Glutamatergic neuron (in vitro differentiated cells): ENCODE data around the gene PTMA. TPM values are rescaled to one million over a fixed set of nuclear protein-coding genes. Genes with fewer than 3 reads are reported as not detected.

ENCODE experiments used
- DNase-seq: peaks from one replicate; pipeline ENCODE4 v3.0.0; 2022
- H3K27ac Mint-ChIP-seq: one replicate; pipeline ENCODE4 v1.8.0; 2020; ENCODE audit warnings: mild to moderate bottlenecking, mixed read lengths, inconsistent platforms; ENCODE audit not compliant: unreplicated experiment
- H3K27me3 Mint-ChIP-seq: one replicate; pipeline ENCODE4 v1.8.0; 2020; ENCODE audit warnings: mild to moderate bottlenecking, moderate library complexity, mixed read lengths, inconsistent platforms; ENCODE audit not compliant: unreplicated experiment
- H3K36me3 Mint-ChIP-seq: one replicate; pipeline ENCODE4 v1.8.0; 2020; ENCODE audit warnings: mild to moderate bottlenecking, mixed read lengths, inconsistent platforms; ENCODE audit not compliant: unreplicated experiment
- H3K4me1 Mint-ChIP-seq: one replicate; pipeline ENCODE4 v1.8.0; 2020; ENCODE audit warnings: mild to moderate bottlenecking, low read depth, mixed read lengths, inconsistent platforms; ENCODE audit not compliant: unreplicated experiment
- H3K4me3 Mint-ChIP-seq: one replicate; pipeline ENCODE4 v1.8.0; 2020; ENCODE audit warnings: mild to moderate bottlenecking, mixed read lengths, inconsistent platforms; ENCODE audit not compliant: unreplicated experiment
- H3K9me3 Mint-ChIP-seq: one replicate; pipeline ENCODE4 v1.8.0; 2020; ENCODE audit warnings: mild to moderate bottlenecking, moderate library complexity, mixed read lengths, inconsistent platforms; ENCODE audit not compliant: unreplicated experiment
- CTCF ChIP-seq: fragments of 200-600 bp; sonication (generic); IDR thresholded peaks from one replicate; pipeline ENCODE4 v1.5.0; 2021; ENCODE audit not compliant: partially characterized antibody, unreplicated experiment
- total RNA-seq: library from RNA; stranded (reverse); fragmentation: NEBNext Ultra II Directional; extraction: Animal tissue kit (Norgen Biotek cat#: 25700); gene quantifications from one replicate; pipeline ENCODE4 v1.2.1, GENCODE V29; 2021; ENCODE audit not compliant: unreplicated experiment

Gene PTMA
- total RNA-seq, 1 donor from 2014 or later: 948 TPM

- no peak for TF ChIP-seq CTCF
- Mint-ChIP-seq H3K27me3 (peaks cover 10% of the 10 kb centered on the region), H3K4me3 (no peak overlapping the region), H3K27ac (no peak overlapping the region), H3K4me1 (peaks cover 9% of the 10 kb centered on the region), H3K9me3 (peaks cover 8% of the 10 kb centered on the region), H3K36me3 (no peaks in the 10 kb centered on the region)
- no peak for DNase-seq
These were observed 19.0 kb upstream of the PTMA start for GRCh38 chr2:231689124-231689893.

GRCh38 chr2:231691251-231691772 is 17.0 kb upstream of the PTMA start:
- peaks cover 9% of the 10 kb centered on the region for H3K4me1 Mint-ChIP-seq
- H3K36me3 Mint-ChIP-seq: no peaks in the 10 kb centered on the region
- H3K27me3 Mint-ChIP-seq: peaks cover 10% of the 10 kb centered on the region
- no peak for DNase-seq
- no peak overlapping the region for H3K27ac Mint-ChIP-seq
- peaks cover 6% of the 10 kb centered on the region for H3K9me3 Mint-ChIP-seq
- no peak for TF ChIP-seq CTCF
- no peak overlapping the region for H3K4me3 Mint-ChIP-seq

- Mint-ChIP-seq H3K36me3 (no peaks in the 10 kb centered on the region), H3K9me3 (no peaks in the 10 kb centered on the region), H3K4me1 (peaks cover under 1% of the 10 kb centered on the region), H3K4me3 (no peak overlapping the region), H3K27me3 (peaks cover 5% of the 10 kb centered on the region), H3K27ac (no peak overlapping the region)
- TF ChIP-seq CTCF: no peak
- no peak for DNase-seq
These were observed 15.5 kb upstream of the PTMA start for GRCh38 chr2:231692847-231693246.

- no peak overlapping the region for H3K4me3 Mint-ChIP-seq
- H3K4me1 Mint-ChIP-seq: no peaks in the 10 kb centered on the region
- peak overlapping the region; percentile 59 for H3K27ac Mint-ChIP-seq
- no peak for TF ChIP-seq CTCF
- H3K9me3 Mint-ChIP-seq: no peaks in the 10 kb centered on the region
- no peak for DNase-seq
- no peaks in the 10 kb centered on the region for H3K36me3 Mint-ChIP-seq
- peaks cover 4% of the 10 kb centered on the region for H3K27me3 Mint-ChIP-seq
These were observed 14.4 kb upstream of the PTMA start for GRCh38 chr2:231693956-231694355.

GRCh38 chr2:231696004-231696367 is 12.3 kb upstream of the PTMA start:
- H3K9me3 Mint-ChIP-seq: no peaks in the 10 kb centered on the region
- no peaks in the 10 kb centered on the region for H3K36me3 Mint-ChIP-seq
- H3K27me3 Mint-ChIP-seq: peaks cover 2% of the 10 kb centered on the region
- DNase-seq: no peak
- H3K4me1 Mint-ChIP-seq: no peaks in the 10 kb centered on the region
- TF ChIP-seq CTCF: no peak
- no peak overlapping the region for H3K27ac Mint-ChIP-seq
- H3K4me3 Mint-ChIP-seq: no peak overlapping the region
